ENCODE data around the gene SALL4.

- TF ChIP-seq POLR2A (IDR thresholded peaks at IDR 0.05; ENCODE audit: low read depth, low read length) (no peak), POLR2AphosphoS5 (IDR thresholded peaks at IDR 0.05; ENCODE audit: low read depth, low read length) (no peak), TAF1 (IDR thresholded peaks at IDR 0.05; ENCODE audit: borderline replicate concordance, low read depth, low read length) (no peak)
These were observed 8.1 kb upstream of the SALL4 start for GRCh38 chr20:51810155-51811041.
